ENCODE results near the gene JAK1.

JAK1 gene

DNA sequence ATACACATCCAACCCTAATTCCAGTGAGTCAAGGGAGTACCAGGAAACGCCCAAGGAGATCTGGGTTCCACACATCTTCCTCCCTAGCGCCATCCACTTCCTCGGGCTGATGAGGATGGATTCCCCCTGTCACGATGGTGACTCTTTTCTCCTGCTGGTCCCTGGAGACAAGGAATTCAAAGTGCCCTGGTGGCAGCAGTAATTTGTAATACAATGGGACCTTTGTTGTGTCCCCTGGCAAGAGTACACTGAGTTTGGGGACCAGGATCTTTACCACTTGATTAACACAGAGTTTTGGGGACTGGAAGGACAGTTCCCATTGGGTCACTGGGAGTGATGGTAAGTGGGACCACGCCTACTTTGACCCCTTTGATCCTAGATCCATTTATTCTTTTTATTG lies 9.4 kb upstream of the JAK1 start:
- DNase-seq, result no peak
- Histone ChIP-seq H3K4me1 (no peaks in the 10 kb centered on the region), H3K27ac (no peak overlapping the region), H3K4me3 (no peak overlapping the region), H3K36me3 (peaks cover 25 to 35% (median 29%) of the 10 kb centered on the region in 3 donors), H3K27me3 (no peaks in the 10 kb centered on the region), H3K9me3 (no peaks in the 10 kb centered on the region)
- intact Hi-C loops (cut with DNase I; ENCODE audit: low total_unique reads), result no loop called here
- TF ChIP-seq, protein P1, sequence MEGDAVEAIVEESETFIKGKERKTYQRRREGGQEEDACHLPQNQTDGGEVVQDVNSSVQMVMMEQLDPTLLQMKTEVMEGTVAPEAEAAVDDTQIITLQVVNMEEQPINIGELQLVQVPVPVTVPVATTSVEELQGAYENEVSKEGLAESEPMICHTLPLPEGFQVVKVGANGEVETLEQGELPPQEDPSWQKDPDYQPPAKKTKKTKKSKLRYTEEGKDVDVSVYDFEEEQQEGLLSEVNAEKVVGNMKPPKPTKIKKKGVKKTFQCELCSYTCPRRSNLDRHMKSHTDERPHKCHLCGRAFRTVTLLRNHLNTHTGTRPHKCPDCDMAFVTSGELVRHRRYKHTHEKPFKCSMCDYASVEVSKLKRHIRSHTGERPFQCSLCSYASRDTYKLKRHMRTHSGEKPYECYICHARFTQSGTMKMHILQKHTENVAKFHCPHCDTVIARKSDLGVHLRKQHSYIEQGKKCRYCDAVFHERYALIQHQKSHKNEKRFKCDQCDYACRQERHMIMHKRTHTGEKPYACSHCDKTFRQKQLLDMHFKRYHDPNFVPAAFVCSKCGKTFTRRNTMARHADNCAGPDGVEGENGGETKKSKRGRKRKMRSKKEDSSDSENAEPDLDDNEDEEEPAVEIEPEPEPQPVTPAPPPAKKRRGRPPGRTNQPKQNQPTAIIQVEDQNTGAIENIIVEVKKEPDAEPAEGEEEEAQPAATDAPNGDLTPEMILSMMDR (IDR thresholded peaks at IDR 0.05), result no peak

DNA sequence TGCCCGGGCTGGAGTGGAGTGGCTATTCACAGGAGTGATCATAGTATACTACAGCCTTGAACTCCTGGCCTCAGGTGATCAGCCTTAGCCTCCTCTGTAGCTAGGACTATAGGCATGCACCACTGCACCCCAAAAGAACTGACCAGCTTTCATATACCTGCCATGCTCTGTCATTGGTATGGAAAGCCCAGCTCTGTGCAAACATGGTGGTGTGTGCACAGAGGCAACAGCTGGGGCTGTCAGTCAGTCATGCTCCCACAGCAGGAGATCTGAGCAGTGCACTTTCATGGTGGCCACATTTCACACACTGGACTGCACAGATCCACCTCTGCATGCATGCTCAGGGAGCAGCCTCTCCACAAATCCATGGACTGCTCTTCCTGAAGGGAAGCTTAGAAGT lies 8.8 kb upstream of the JAK1 start:
- Histone ChIP-seq H3K27ac (no peak overlapping the region), H3K4me3 (no peak overlapping the region), H3K9me3 (no peaks in the 10 kb centered on the region), H3K36me3 (peaks cover 25 to 35% (median 29%) of the 10 kb centered on the region in 3 donors), H3K27me3 (no peaks in the 10 kb centered on the region), H3K4me1 (no peaks in the 10 kb centered on the region)
- TF ChIP-seq, protein P1 (IDR thresholded peaks at IDR 0.05), result no peak
- no peak for DNase-seq
- intact Hi-C loops (cut with DNase I; ENCODE audit: low total_unique reads), result no loop called here

GRCh38 chr1:64974288-64974825 lies 8.0 kb upstream of the JAK1 start:
- Histone ChIP-seq H3K27ac (no peak overlapping the region), H3K4me1 (no peaks in the 10 kb centered on the region), H3K36me3 (peaks cover 23 to 35% (median 26%) of the 10 kb centered on the region in 3 donors), H3K27me3 (no peaks in the 10 kb centered on the region), H3K4me3 (no peak overlapping the region), H3K9me3 (no peaks in the 10 kb centered on the region)
- TF ChIP-seq, protein P1 (IDR thresholded peaks at IDR 0.05), result no peak
- DNase-seq, result no peak
- intact Hi-C loops (cut with DNase I; ENCODE audit: low total_unique reads), result no loop called here

GRCh38 chr1:64973061-64973647 lies 6.8 kb upstream of the JAK1 start:
- no peak for DNase-seq
- H3K36me3 ChIP-seq, result peaks cover 13 to 23% (median 19%) of the 10 kb centered on the region in 3 donors
- no peak overlapping the region for H3K27ac ChIP-seq
- H3K4me1 ChIP-seq, result no peaks in the 10 kb centered on the region
- no peaks in the 10 kb centered on the region for H3K9me3 ChIP-seq
- no peaks in the 10 kb centered on the region for H3K27me3 ChIP-seq
- TF ChIP-seq, protein P1 (IDR thresholded peaks at IDR 0.05), result no peak
- H3K4me3 ChIP-seq, result no peak overlapping the region
- intact Hi-C loops (cut with DNase I; ENCODE audit: low total_unique reads), result no loop called here

DNA sequence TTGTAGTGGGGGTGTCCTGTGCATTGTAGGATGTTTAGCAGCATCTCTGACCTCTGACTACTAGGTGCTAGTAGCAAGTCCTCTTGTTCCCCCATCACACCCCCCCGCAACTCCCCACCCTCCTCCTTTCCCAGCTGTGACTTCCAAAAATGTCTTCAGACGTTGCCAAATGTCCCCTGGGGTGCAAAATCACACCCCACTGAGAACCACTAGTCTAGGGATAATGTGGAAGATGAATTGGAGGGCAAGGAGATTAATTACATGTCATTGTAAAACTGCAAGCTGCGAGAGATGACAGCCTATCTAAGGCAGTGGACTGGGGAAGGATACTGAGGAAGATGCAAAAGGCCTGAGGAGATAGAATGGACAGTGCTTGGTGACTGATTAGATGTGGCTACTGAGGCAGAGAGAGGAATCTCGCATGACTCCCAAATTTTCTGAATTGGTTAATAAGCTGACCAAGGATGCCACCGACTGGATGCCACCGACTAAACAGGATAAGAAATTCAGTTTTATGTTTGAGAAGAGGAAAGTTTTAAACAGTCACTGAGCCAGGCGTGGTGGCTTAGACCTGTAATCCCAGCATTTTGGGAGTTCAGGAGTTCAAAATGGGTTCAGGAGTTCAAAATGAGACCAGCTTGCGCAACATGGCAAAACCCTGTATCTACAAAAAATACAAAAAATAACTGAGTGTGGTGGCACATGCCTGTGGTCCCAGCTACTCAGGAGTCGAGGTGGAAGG lies 3.1 kb upstream of the JAK1 start:
- Histone ChIP-seq H3K27me3 (no peaks in the 10 kb centered on the region), H3K36me3 (no peaks in the 10 kb centered on the region), H3K4me1 (peaks cover 0 to 7% (median 4%) of the 10 kb centered on the region in 4 donors), H3K27ac (no peak overlapping the region), H3K4me3 (no peak overlapping the region), H3K9me3 (no peaks in the 10 kb centered on the region)
- intact Hi-C loops (cut with DNase I; ENCODE audit: low total_unique reads), result loop anchor here (5.0 kb wide), 1 partner anchor 33 kb away; no protein-coding TSS in a partner anchor
- TF ChIP-seq, protein P1 (IDR thresholded peaks at IDR 0.05), result no peak
- DNase-seq, result no peak

Measured in tibial artery (tissue), 4 donors.